HEK293 (cell line): ENCODE measurements around the gene STRBP.

Source experiments
- CTCF ChIP-seq: fragments of 450-650 bp; formaldehyde crosslinking; IDR thresholded peaks from 2 replicates; pipeline ENCODE4 v1.5.1; 2016; ENCODE audit warnings: missing biosample characterization, missing genetic modification characterization
- GLI4 ChIP-seq: fragments of 450-650 bp; formaldehyde crosslinking; IDR thresholded peaks from 2 replicates; pipeline ENCODE4 v1.5.1; 2016; ENCODE audit warnings: missing biosample characterization, missing genetic modification characterization
- PBX3 ChIP-seq: sonication (generic); formaldehyde crosslinking; IDR thresholded peaks from 2 replicates; pipeline ENCODE4 v1.8.1; 2022; ENCODE audit warnings: mild to moderate bottlenecking, moderate library complexity, missing genetic modification reagents
- ZNF16 ChIP-seq: fragments of 450-650 bp; formaldehyde crosslinking; IDR thresholded peaks from 2 replicates; pipeline ENCODE4 v1.5.1; 2016; ENCODE audit warnings: low read depth, missing biosample characterization, missing genetic modification characterization
- ZNF223 ChIP-seq: fragments of 450-650 bp; formaldehyde crosslinking; IDR thresholded peaks from 2 replicates; pipeline ENCODE4 v1.5.1; 2016; ENCODE audit warnings: missing biosample characterization, missing genetic modification characterization
- ZSCAN30 ChIP-seq: fragments of 450-650 bp; IDR thresholded peaks from 2 replicates; pipeline ENCODE4 v1.5.1; 2018; ENCODE audit warnings: missing biosample characterization, mild to moderate bottlenecking, missing genetic modification characterization, moderate library complexity

- TF ChIP-seq GLI4 (tag by site-specific recombination) (no peak), PBX3 (CRISPR knock-in tag) (no peak), CTCF (no peak), ZNF16 (no peak), ZSCAN30 (tag by site-specific recombination) (no peak), ZNF223 (tag by site-specific recombination) (no peak)
Measured at GRCh38 chr9:123167474-123167873, 100.9 kb downstream of the STRBP start.
